OCI-LY3 (cell line): ENCODE data around the gene CA11.

Experiments used
- CTCF ChIP-seq: fragments of 200-600, 300-600 bp; sonication (generic); IDR thresholded peaks from 2 replicates; pipeline ENCODE4 v1.5.1; 2014; ENCODE audit warnings: antibody characterized with exemption, low read length, low read depth
- EZH2phosphoT487 ChIP-seq: fragments of 200-600 bp; shearing (Covaris generic); IDR thresholded peaks from 2 replicates; pipeline ENCODE4 v1.6.1; 2018; ENCODE audit warnings: antibody characterized with exemption, mixed run types, low read depth

DNA sequence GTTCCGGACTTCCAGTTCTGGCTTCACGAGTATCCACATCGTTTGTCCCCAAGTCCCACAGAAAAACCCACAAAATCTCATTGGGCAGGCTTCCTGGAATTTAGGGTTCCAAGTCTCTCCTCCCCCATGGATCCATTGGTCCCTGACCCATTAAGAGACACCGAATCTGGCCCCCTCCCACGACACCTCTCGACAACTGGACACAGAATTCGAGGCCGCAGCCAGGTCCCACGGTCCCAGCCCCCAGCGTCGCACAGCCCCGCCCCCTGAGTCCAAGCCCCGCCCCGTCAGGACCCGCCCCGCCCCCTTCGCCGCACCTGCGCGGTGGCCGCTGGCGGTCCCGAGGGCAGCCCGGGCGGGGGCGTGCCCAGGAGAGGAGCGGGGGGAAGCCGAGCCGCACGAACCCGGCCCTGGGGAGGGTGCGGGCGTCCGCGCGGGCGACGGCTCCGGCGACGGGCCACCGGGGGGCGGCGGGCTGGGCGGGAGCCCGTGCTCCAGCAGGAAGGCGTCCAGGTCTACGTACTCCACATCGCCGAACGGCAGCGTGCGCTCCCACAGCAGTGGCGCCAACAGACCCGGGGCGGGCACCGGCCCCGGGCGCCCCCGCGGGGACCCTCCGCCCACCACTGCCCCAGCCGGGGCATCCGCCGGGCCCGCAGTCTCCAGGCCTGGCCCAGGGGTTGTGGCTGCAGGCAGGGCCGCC lies 10.6 kb downstream of the CA11 start:
- no peak for TF ChIP-seq CTCF
- no peak for TF ChIP-seq EZH2phosphoT487
